Adipose tissue (tissue), 3 donors: ENCODE data around the gene TMEM98. TPM values are rescaled to one million over a fixed set of nuclear protein-coding genes. Genes with fewer than 3 reads are reported as not detected.
"Not testable (repeated sequence)": the region's sequence is repeated elsewhere in the genome, so short reads cannot be mapped to it uniquely, and the experiment has no call there.

Source experiments
- H3K27ac ChIP-seq: one replicate; pipeline ENCODE4 v1.5.1; 2013; ENCODE audit warnings: low read depth, low read length
- WGBS, 3 donors: extraction: QIAGEN DNeasy Blood & Tissue Kit; methylation state at CpG; one replicate each; pipeline ENCODE4 v1.1.7; 2013; 5-methylcytosine and 5-hydroxymethylcytosine counted together
- polyA plus RNA-seq, 3 donors: library from polyadenylated mRNA; stranded (reverse); fragments of 200-250 nt; gene quantifications; one replicate each; pipeline ENCODE4 v1.2.3, GENCODE V29; 2013
- donor health status: healthy with polysubstance abuse.
- donor health status: Bipolar disorder and iron deficiency.
- donor health status: healthy.

Gene TMEM98
- polyA plus RNA-seq, 3 donors: 27.8 to 48.2 (median 47.1) TPM

- H3K27ac ChIP-seq: no peak overlapping the region
- WGBS, 3 donors: 31 to 39% (median 33%) methylated on average over 2 of the region's 2 CpGs
These were observed 30.5 kb downstream of the TMEM98 start for GRCh38 chr17:32958418-32958817.

- WGBS, 3 donors: 81 to 89% (median 81%) methylated on average over 2 of the region's 2 CpGs
- no peak overlapping the region for H3K27ac ChIP-seq
These were observed 32.9 kb downstream of the TMEM98 start for GRCh38 chr17:32960815-32961214.

- WGBS, 3 donors: 9 to 25% (median 24%) methylated on average over 3 of the region's 3 CpGs
- no peak overlapping the region for H3K27ac ChIP-seq
These were observed 34.4 kb downstream of the TMEM98 start for GRCh38 chr17:32962320-32962711.

- WGBS, 3 donors: 81 to 85% (median 82%) methylated on average over 11 of the region's 11 CpGs
These were observed 36.6 kb downstream of the TMEM98 start for GRCh38 chr17:32964541-32964940.

GRCh38 chr17:32969231-32969630 lies 41.3 kb downstream of the TMEM98 start:
- WGBS, 3 donors: 73 to 91% (median 89%) methylated on average over 4 of the region's 4 CpGs
- H3K27ac ChIP-seq: not testable (repeated sequence)

More at GRCh38 chr17:32964541-32964940, 36.6 kb downstream of the TMEM98 start:
- H3K27ac ChIP-seq: no peak overlapping the region

- 31 to 59% (median 58%) methylated on average over 3 of the region's 3 CpGs for WGBS, 3 donors
- H3K27ac ChIP-seq: no peak overlapping the region
These were observed 42.3 kb downstream of the TMEM98 start for GRCh38 chr17:32970281-32970680.

- H3K27ac ChIP-seq: no peak overlapping the region
- 31 to 57% (median 42%) methylated on average over 1 of the region's 1 CpG for WGBS, 3 donors
These were observed 43.2 kb downstream of the TMEM98 start for GRCh38 chr17:32971171-32971570.

GRCh38 chr17:32976131-32976530 lies 48.2 kb downstream of the TMEM98 start:
- 56 to 71% (median 68%) methylated on average over 4 of the region's 4 CpGs for WGBS, 3 donors
- H3K27ac ChIP-seq: no peak overlapping the region

- H3K27ac ChIP-seq: no peak overlapping the region
- WGBS, 3 donors: 38 to 96% (median 93%) methylated on average over 1 of the region's 1 CpG
These were observed 48.7 kb downstream of the TMEM98 start for GRCh38 chr17:32976605-32977004.

- WGBS, 3 donors: 74 to 80% (median 79%) methylated on average over 2 of the region's 2 CpGs
- no peak overlapping the region for H3K27ac ChIP-seq
These were observed 52.3 kb downstream of the TMEM98 start for GRCh38 chr17:32980230-32980629.

GRCh38 chr17:32981611-32982010 lies 53.7 kb downstream of the TMEM98 start:
- not testable (repeated sequence) for H3K27ac ChIP-seq
- 62 to 96% (median 84%) methylated on average over 3 of the region's 3 CpGs for WGBS, 3 donors

GRCh38 chr17:32985050-32985756 lies 57.2 kb downstream of the TMEM98 start:
- WGBS, 3 donors: 53 to 78% (median 73%) methylated on average over 4 of the region's 4 CpGs
- H3K27ac ChIP-seq: no peak overlapping the region

GRCh38 chr17:32987453-32987805 lies 59.5 kb downstream of the TMEM98 start:
- WGBS, 3 donors: 30 to 56% (median 45%) methylated on average over 1 of the region's 1 CpG
- H3K27ac ChIP-seq: not testable (repeated sequence)

GRCh38 chr17:32987868-32988267 lies 59.9 kb downstream of the TMEM98 start:
- H3K27ac ChIP-seq: not testable (repeated sequence)
- 62 to 66% (median 62%) methylated on average over 2 of the region's 2 CpGs for WGBS, 3 donors

- no peak overlapping the region for H3K27ac ChIP-seq
- WGBS, 3 donors: 66 to 90% (median 76%) methylated on average over 3 of the region's 3 CpGs
These were observed 60.6 kb downstream of the TMEM98 start for GRCh38 chr17:32988481-32989101.

GRCh38 chr17:32992321-32993033 lies 64.5 kb downstream of the TMEM98 start:
- WGBS, 3 donors: 39 to 67% (median 67%) methylated on average over 13 of the region's 13 CpGs

GRCh38 chr17:32993977-32994376 lies 66.0 kb downstream of the TMEM98 start:
- 49 to 80% (median 58%) methylated on average over 9 of the region's 9 CpGs for WGBS, 3 donors
- H3K27ac ChIP-seq: no peak overlapping the region

More at GRCh38 chr17:32992321-32993033, 64.5 kb downstream of the TMEM98 start:
- no peak overlapping the region for H3K27ac ChIP-seq
